Epithelial cell of prostate (primary cell): Measurements from ENCODE around the gene ING1.
"Not testable (repeated sequence)": the region's sequence is repeated elsewhere in the genome, so short reads cannot be mapped to it uniquely, and the experiment has no call there.

ENCODE experiments used
- DNase-seq: peaks from one replicate; pipeline ENCODE4 v3.0.0-alpha.2; 2011; ENCODE audit warnings: low read depth, low spot score
- H3K27ac ChIP-seq: fragments of 450-650 bp; 2 replicates; pipeline ENCODE4 v1.5.1; 2017; ENCODE audit warnings: mild to moderate bottlenecking

ING1 gene

GRCh38 chr13:110713642-110713952 lies at the start of gene ING1:
TSS of gene ING1 (plus strand) at chr13:110713700. CDS start at chr13:110714150, 450 bp downstream.
- H3K27ac ChIP-seq = peak within 1 kb of the TSS; percentile 94
- no peak for DNase-seq

GRCh38 chr13:110664041-110664440 lies 49.5 kb upstream of the ING1 start:
- no peak overlapping the region for H3K27ac ChIP-seq
- DNase-seq = no peak

GRCh38 chr13:110664673-110665072 lies 48.8 kb upstream of the ING1 start:
- H3K27ac ChIP-seq = no peak overlapping the region
- no peak for DNase-seq

GRCh38 chr13:110665491-110666254 lies 47.8 kb upstream of the ING1 start:
- H3K27ac ChIP-seq = no peak overlapping the region
- DNase-seq = no peak

- no peak for DNase-seq
- H3K27ac ChIP-seq = no peak overlapping the region
These were observed 47.3 kb upstream of the ING1 start for GRCh38 chr13:110666255-110666533.

GRCh38 chr13:110669036-110669435 lies 44.5 kb upstream of the ING1 start:
- no peak for DNase-seq
- no peak overlapping the region for H3K27ac ChIP-seq

- not testable (repeated sequence) for DNase-seq, H3K27ac ChIP-seq
These were observed 43.7 kb upstream of the ING1 start for GRCh38 chr13:110669814-110670213.

GRCh38 chr13:110676595-110677587 lies 36.6 kb upstream of the ING1 start:
- H3K27ac ChIP-seq = no peak overlapping the region

GRCh38 chr13:110677731-110678545 lies 35.6 kb upstream of the ING1 start:
- H3K27ac ChIP-seq = no peak overlapping the region
- no peak for DNase-seq

More at GRCh38 chr13:110676595-110677587, 36.6 kb upstream of the ING1 start:
- no peak for DNase-seq

GRCh38 chr13:110680852-110681251 lies 32.6 kb upstream of the ING1 start:
- DNase-seq = no peak

GRCh38 chr13:110681868-110682550 lies 31.5 kb upstream of the ING1 start:
- DNase-seq = no peak
- no peak overlapping the region for H3K27ac ChIP-seq

More at GRCh38 chr13:110680852-110681251, 32.6 kb upstream of the ING1 start:
- H3K27ac ChIP-seq = no peak overlapping the region

GRCh38 chr13:110682746-110683145 lies 30.8 kb upstream of the ING1 start:
- no peak for DNase-seq
- H3K27ac ChIP-seq = no peak overlapping the region

GRCh38 chr13:110683203-110683883 lies 30.2 kb upstream of the ING1 start:
- DNase-seq = no peak
- H3K27ac ChIP-seq = no peak overlapping the region

GRCh38 chr13:110683921-110684320 lies 29.6 kb upstream of the ING1 start:
- H3K27ac ChIP-seq = no peak overlapping the region
- no peak for DNase-seq

- DNase-seq = no peak
- H3K27ac ChIP-seq = no peak overlapping the region
These were observed 29.0 kb upstream of the ING1 start for GRCh38 chr13:110684388-110685056.

- H3K27ac ChIP-seq = no peak overlapping the region
- no peak for DNase-seq
These were observed 28.0 kb upstream of the ING1 start for GRCh38 chr13:110685305-110686020.

GRCh38 chr13:110687736-110688135 lies 25.8 kb upstream of the ING1 start:
- no peak overlapping the region for H3K27ac ChIP-seq
- DNase-seq = no peak

- DNase-seq = no peak
These were observed 24.5 kb upstream of the ING1 start for GRCh38 chr13:110689041-110689440.

More at GRCh38 chr13:110689041-110689440, 24.5 kb upstream of the ING1 start:
- H3K27ac ChIP-seq = no peak overlapping the region
